IMR-90 (cell line): ENCODE measurements around the gene RAB28. TPM values are rescaled to one million over a fixed set of nuclear protein-coding genes. Genes with fewer than 3 reads are reported as not detected.

Source experiments
- ATAC-seq: fragments of 200-7000 bp; cut with Tn5 transposase; 2 replicates; pipeline ENCODE4 v1.9.1; 2020; ENCODE audit warnings: low read depth, mild to moderate bottlenecking, moderate library complexity
- BruUV-seq: library from RNA; stranded (reverse); fragments of 400-500 nt; replicated peaks from 2 replicates; lab custom pipeline; 2021; lab: Mats Ljungman, UMichigan
- CTCF ChIA-PET: fragments of 300-600 bp; formaldehyde crosslinking; extraction: SDS; loops from one replicate; lab custom pipeline; 2021; ENCODE audit warnings: antibody characterized with exemption; lab: Yijun Ruan, JAX
- POLR2A ChIA-PET: fragments of 300-600 bp; sonication (Branson Sonifier 250); formaldehyde crosslinking; loops from one replicate; lab custom pipeline; 2022; ENCODE audit warnings: antibody characterized with exemption; ENCODE audit not compliant: unreplicated experiment; lab: Charles Lee
- DNase-seq: peaks from one replicate; pipeline ENCODE4 v3.0.0; 2013
- H2AFZ ChIP-seq: replicated peaks from 2 replicates; pipeline ENCODE3; 2013; ENCODE audit warnings: low read length, mild to moderate bottlenecking; ENCODE audit not compliant: poor library complexity
- H2AK5ac ChIP-seq: 2 replicates; pipeline ENCODE4 v1.6.1; 2013; ENCODE audit warnings: low read depth, low read length, inconsistent platforms
- H2AK9ac ChIP-seq: replicated peaks from 2 replicates; pipeline ENCODE3; 2013; ENCODE audit warnings: mild to moderate bottlenecking, low read depth, low read length, moderate library complexity; ENCODE audit not compliant: poor library complexity
- H2BK120ac ChIP-seq: 2 replicates; pipeline ENCODE4 v1.6.1; 2013; ENCODE audit warnings: low read depth, low read length, inconsistent platforms
- H2BK15ac ChIP-seq: 3 replicates; pipeline ENCODE4 v1.6.1; 2013; ENCODE audit warnings: low read depth, low read length, inconsistent platforms
- H2BK20ac ChIP-seq: 2 replicates; pipeline ENCODE4 v1.6.1; 2013; ENCODE audit warnings: low read depth, mild to moderate bottlenecking, inconsistent platforms, low read length, moderate library complexity
- H2BK5ac ChIP-seq: 2 replicates; pipeline ENCODE4 v1.6.1; 2013; ENCODE audit warnings: mild to moderate bottlenecking, low read depth, low read length, inconsistent platforms; ENCODE audit not compliant: poor library complexity, severe bottlenecking
- H3K14ac ChIP-seq: replicated peaks from 2 replicates; pipeline ENCODE4 v1.6.1; 2013; ENCODE audit warnings: low read depth, low read length, inconsistent platforms
- H3K18ac ChIP-seq: 2 replicates; pipeline ENCODE4 v1.6.1; 2013; ENCODE audit warnings: low read depth, low read length, control low read depth
- H3K23ac ChIP-seq: 2 replicates; pipeline ENCODE4 v1.6.1; 2013; ENCODE audit warnings: low read depth, low read length, inconsistent platforms
- H3K27ac ChIP-seq: 2 replicates; pipeline ENCODE4 v1.5.1; 2013; ENCODE audit warnings: mild to moderate bottlenecking, control low read depth, low read length; ENCODE audit not compliant: insufficient read depth
- H3K27me3 ChIP-seq: 2 replicates; pipeline ENCODE4 v1.6.1; 2013; ENCODE audit warnings: low read length; ENCODE audit not compliant: control insufficient read depth, insufficient read depth
- H3K36me3 ChIP-seq: 2 replicates; pipeline ENCODE4 v1.6.1; 2013; ENCODE audit warnings: low read length, mixed read lengths; ENCODE audit not compliant: control insufficient read depth, insufficient read depth
- H3K4ac ChIP-seq: 2 replicates; pipeline ENCODE4 v1.6.1; 2013; ENCODE audit warnings: low read depth, low read length, inconsistent platforms
- H3K4me1 ChIP-seq: 2 replicates; pipeline ENCODE4 v1.6.1; 2013; ENCODE audit warnings: low read length, mixed read lengths; ENCODE audit not compliant: control insufficient read depth, insufficient read depth
- H3K4me2 ChIP-seq: 2 replicates; pipeline ENCODE4 v1.6.1; 2013; ENCODE audit warnings: low read depth, mild to moderate bottlenecking, control low read depth, low read length, moderate library complexity
- H3K4me3 ChIP-seq: 2 replicates; pipeline ENCODE4 v1.5.1; 2013; ENCODE audit warnings: low read depth, mild to moderate bottlenecking, control low read depth, low read length, moderate library complexity; ENCODE audit not compliant: insufficient read depth
- H3K56ac ChIP-seq: 2 replicates; pipeline ENCODE4 v1.6.1; 2013; ENCODE audit warnings: low read length, inconsistent platforms; ENCODE audit not compliant: insufficient read depth; ENCODE audit errors: extremely low read depth
- H3K79me1 ChIP-seq, 2 experiments: 2 replicates each; pipeline ENCODE4 v1.6.1; 2013; ENCODE audit warnings: low read length in 2 of 2, inconsistent platforms in 1 of 2, low read depth in 1 of 2
- H3K9ac ChIP-seq: 2 replicates; pipeline ENCODE4 v1.6.1; 2013; ENCODE audit warnings: low read depth, low read length, control low read depth
- H3K9me1 ChIP-seq: 2 replicates; pipeline ENCODE4 v1.6.1; 2013; ENCODE audit warnings: low read length, inconsistent platforms; ENCODE audit not compliant: insufficient read depth
- H3K9me3 ChIP-seq: 2 replicates; pipeline ENCODE4 v1.6.1; 2013; ENCODE audit warnings: low read length; ENCODE audit not compliant: control insufficient read depth, insufficient read depth
- H4K20me1 ChIP-seq: 2 replicates; pipeline ENCODE4 v1.6.1; 2013; ENCODE audit warnings: low read length, inconsistent platforms; ENCODE audit not compliant: insufficient read depth
- H4K5ac ChIP-seq: 2 replicates; pipeline ENCODE4 v1.6.1; 2013; ENCODE audit warnings: mild to moderate bottlenecking, low read depth, low read length, control low read depth
- H4K8ac ChIP-seq, 2 experiments: 2 replicates each; pipeline ENCODE4 v1.6.1; 2013; ENCODE audit warnings: low read depth in 2 of 2, low read length in 2 of 2, control low read depth in 1 of 2, inconsistent platforms in 1 of 2
- H4K91ac ChIP-seq: 2 replicates; pipeline ENCODE4 v1.6.1; 2013; ENCODE audit warnings: low read depth, low read length, inconsistent platforms; ENCODE audit not compliant: insufficient read depth
- BHLHE40 ChIP-seq: fragments of 150-350 bp; IDR thresholded peaks from 2 replicates; pipeline ENCODE4 v1.6.1; 2016; ENCODE audit warnings: mild to moderate bottlenecking, low read depth, low read length
- CEBPB ChIP-seq: IDR thresholded peaks from 2 replicates; pipeline ENCODE4 v1.6.1; 2012; ENCODE audit warnings: low read depth, low read length, improper control_type of control experiment
- CHD1 ChIP-seq: IDR thresholded peaks from 2 replicates; pipeline ENCODE4 v1.6.1; 2012; ENCODE audit warnings: low read depth, low read length, improper control_type of control experiment
- FOS ChIP-seq: fragments of 150-350 bp; IDR thresholded peaks from 2 replicates; pipeline ENCODE4 v1.6.1; 2016; ENCODE audit warnings: low read depth, low read length
- MAFK ChIP-seq: IDR thresholded peaks from 2 replicates; pipeline ENCODE4 v1.6.1; 2012; ENCODE audit warnings: low read depth, low read length, improper control_type of control experiment
- MAZ ChIP-seq: IDR thresholded peaks from 2 replicates; pipeline ENCODE4 v1.6.1; 2012; ENCODE audit warnings: low read depth, mild to moderate bottlenecking, low read length, improper control_type of control experiment, moderate library complexity, borderline replicate concordance
- MXI1 ChIP-seq: IDR thresholded peaks from 2 replicates; pipeline ENCODE4 v1.6.1; 2012; ENCODE audit warnings: low read depth, mild to moderate bottlenecking, low read length, moderate library complexity, borderline replicate concordance
- NFE2L2 ChIP-seq: fragments of 150-350 bp; IDR thresholded peaks from 2 replicates; pipeline ENCODE4 v1.6.1; 2016; ENCODE audit warnings: low read depth, mild to moderate bottlenecking, low read length
- POLR2A ChIP-seq: IDR thresholded peaks from 2 replicates; pipeline ENCODE4 v1.6.1; 2012; ENCODE audit warnings: mild to moderate bottlenecking, low read depth, low read length
- RAD21 ChIP-seq: IDR thresholded peaks from 2 replicates; pipeline ENCODE4 v1.6.1; 2012; ENCODE audit warnings: low read length, improper control_type of control experiment
- RCOR1 ChIP-seq: IDR thresholded peaks from 2 replicates; pipeline ENCODE4 v1.6.1; 2012; ENCODE audit warnings: mild to moderate bottlenecking, low read length, improper control_type of control experiment; ENCODE audit not compliant: insufficient replicate concordance
- RFX5 ChIP-seq: IDR thresholded peaks from 2 replicates; pipeline ENCODE4 v1.8.0; 2012; ENCODE audit warnings: low read depth, mild to moderate bottlenecking, low read length, moderate library complexity
- SMC3 ChIP-seq: fragments of 150-350 bp; IDR thresholded peaks from 2 replicates; pipeline ENCODE4 v1.6.1; 2016; ENCODE audit warnings: low read depth, mild to moderate bottlenecking, antibody characterized with exemption, low read length, moderate library complexity
- WGBS, 2 experiments: methylation state at CpG; one replicate each; pipeline versions ENCODE4 v1.1.5 to v1.1.7; 2013; ENCODE audit warnings: missing lambda C conversion rate in 2 of 2; ENCODE audit not compliant: insufficient read length in 1 of 2; ENCODE audit errors: extremely low coverage in 2 of 2; 5-methylcytosine and 5-hydroxymethylcytosine counted together
- dilution Hi-C: fragments of 300-500 bp; cut with HindIII; formaldehyde crosslinking; loops from one replicate; pipeline ENCODE4 v1.14.3; 2018; ENCODE audit warnings: low sequenced_read_pairs; ENCODE audit not compliant: unreplicated experiment
- in situ Hi-C: fragments of 300-500 bp; cut with MboI; formaldehyde crosslinking; loops from 3 replicates; pipeline ENCODE4 v1.14.3; 2019; ENCODE audit warnings: low sequenced_read_pairs, inconsistent platforms, mixed read lengths
- intact Hi-C: fragments of 100-400 bp; cut with micrococcal nuclease; formaldehyde crosslinking; loops from 2 replicates; pipeline ENCODE4 v1.10.0; 2022
- polyA plus RNA-seq, 3 experiments: library from polyadenylated mRNA; depleted of rRNA; stranded (reverse); fragments of >200 nt; gene quantifications; 2 replicates each; pipeline ENCODE4 v1.2.3, GENCODE V29; 2012; ENCODE audit warnings: low replicate concordance in 1 of 3
- total RNA-seq: library from RNA; depleted of rRNA; stranded (reverse); fragments of >200 nt; gene quantifications from 2 replicates; pipeline ENCODE4 v1.2.3, GENCODE V29; 2012
- TF ChIP-seq, protein P1 (sequence below): fragments of 150-350 bp; IDR thresholded peaks from 2 replicates; pipeline ENCODE4 v1.6.1; 2016; ENCODE audit warnings: low read depth, mild to moderate bottlenecking, low read length, moderate library complexity, borderline replicate concordance
- TF ChIP-seq, protein P2 (sequence below): conservative IDR thresholded peaks from 2 replicates; pipeline ENCODE4 v1.5.1; 2012; ENCODE audit warnings: mild to moderate bottlenecking, low read depth, low read length, improper control_type of control experiment
- TF ChIP-seq, protein P3 (sequence below): fragments of 150-350 bp; IDR thresholded peaks from 2 replicates; pipeline ENCODE4 v1.6.1; 2017; ENCODE audit warnings: mild to moderate bottlenecking, antibody characterized with exemption, low read length, low read depth

Gene RAB28
- total and polyA plus RNA-seq, 2 of the 4 experiments (the other 2 are of a cell fraction), result 7.5 to 10.8 TPM

DNA sequence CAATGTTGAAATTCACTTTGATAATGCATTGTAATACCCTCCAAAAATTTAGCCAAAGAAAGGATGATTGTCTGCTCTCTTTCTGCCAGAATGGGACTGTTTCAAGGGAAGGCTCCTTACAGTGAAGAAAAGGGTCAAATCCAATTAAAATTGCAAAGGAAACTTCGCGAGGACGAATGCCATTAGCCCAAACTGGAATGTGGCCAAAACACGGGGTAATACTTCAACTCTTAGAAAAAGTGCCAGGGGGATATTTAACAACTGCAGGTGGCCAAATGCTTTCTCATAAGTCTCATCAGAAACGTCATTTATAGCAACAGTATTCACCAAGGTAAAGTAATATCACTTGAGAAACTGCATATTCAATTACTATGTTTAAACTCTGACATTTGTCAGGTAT, 31.1 kb upstream of the RAB28 start:
- Histone ChIP-seq H3K18ac (no peak overlapping the region), H4K8ac (no peak overlapping the region), H3K4me1 (no peaks in the 10 kb centered on the region), H3K56ac (no peak overlapping the region), H4K5ac (no peak overlapping the region), H2BK5ac (no peak overlapping the region), H2AFZ (no peak overlapping the region), H2BK120ac (no peak overlapping the region), H3K4me2 (no peak overlapping the region), H2AK5ac (no peak overlapping the region), H3K9ac (no peak overlapping the region), H3K4me3 (no peak overlapping the region), H3K23ac (no peak overlapping the region), H3K9me1 (no peaks in the 10 kb centered on the region), H3K27me3 (peaks cover 2% of the 10 kb centered on the region; the same call in 1 of the 2 replicates), H2BK20ac (no peak overlapping the region), H3K9me3 (no peaks in the 10 kb centered on the region), H2AK9ac (no peak overlapping the region), H3K14ac (no peak overlapping the region), H2BK15ac (no peak overlapping the region), H4K91ac (no peak overlapping the region), H3K4ac (no peak overlapping the region), H3K27ac (no peak overlapping the region), H4K20me1 (no peaks in the 10 kb centered on the region), H3K36me3 (no peaks in the 10 kb centered on the region), H3K79me1 (no peaks in the 10 kb centered on the region)
- TF ChIP-seq RFX5 (no peak), MAFK (no peak), MXI1 (no peak), SMC3 (no peak), CHD1 (no peak), RAD21 (no peak), POLR2A (no peak), CEBPB (no peak), RCOR1 (no peak), NFE2L2 (no peak), MAZ (no peak), BHLHE40 (no peak), FOS (no peak)
- TF ChIP-seq, protein P1, sequence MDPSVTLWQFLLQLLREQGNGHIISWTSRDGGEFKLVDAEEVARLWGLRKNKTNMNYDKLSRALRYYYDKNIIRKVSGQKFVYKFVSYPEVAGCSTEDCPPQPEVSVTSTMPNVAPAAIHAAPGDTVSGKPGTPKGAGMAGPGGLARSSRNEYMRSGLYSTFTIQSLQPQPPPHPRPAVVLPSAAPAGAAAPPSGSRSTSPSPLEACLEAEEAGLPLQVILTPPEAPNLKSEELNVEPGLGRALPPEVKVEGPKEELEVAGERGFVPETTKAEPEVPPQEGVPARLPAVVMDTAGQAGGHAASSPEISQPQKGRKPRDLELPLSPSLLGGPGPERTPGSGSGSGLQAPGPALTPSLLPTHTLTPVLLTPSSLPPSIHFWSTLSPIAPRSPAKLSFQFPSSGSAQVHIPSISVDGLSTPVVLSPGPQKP, result no peak
- TF ChIP-seq, protein P2, sequence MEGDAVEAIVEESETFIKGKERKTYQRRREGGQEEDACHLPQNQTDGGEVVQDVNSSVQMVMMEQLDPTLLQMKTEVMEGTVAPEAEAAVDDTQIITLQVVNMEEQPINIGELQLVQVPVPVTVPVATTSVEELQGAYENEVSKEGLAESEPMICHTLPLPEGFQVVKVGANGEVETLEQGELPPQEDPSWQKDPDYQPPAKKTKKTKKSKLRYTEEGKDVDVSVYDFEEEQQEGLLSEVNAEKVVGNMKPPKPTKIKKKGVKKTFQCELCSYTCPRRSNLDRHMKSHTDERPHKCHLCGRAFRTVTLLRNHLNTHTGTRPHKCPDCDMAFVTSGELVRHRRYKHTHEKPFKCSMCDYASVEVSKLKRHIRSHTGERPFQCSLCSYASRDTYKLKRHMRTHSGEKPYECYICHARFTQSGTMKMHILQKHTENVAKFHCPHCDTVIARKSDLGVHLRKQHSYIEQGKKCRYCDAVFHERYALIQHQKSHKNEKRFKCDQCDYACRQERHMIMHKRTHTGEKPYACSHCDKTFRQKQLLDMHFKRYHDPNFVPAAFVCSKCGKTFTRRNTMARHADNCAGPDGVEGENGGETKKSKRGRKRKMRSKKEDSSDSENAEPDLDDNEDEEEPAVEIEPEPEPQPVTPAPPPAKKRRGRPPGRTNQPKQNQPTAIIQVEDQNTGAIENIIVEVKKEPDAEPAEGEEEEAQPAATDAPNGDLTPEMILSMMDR, result no peak
- TF ChIP-seq, protein P3, sequence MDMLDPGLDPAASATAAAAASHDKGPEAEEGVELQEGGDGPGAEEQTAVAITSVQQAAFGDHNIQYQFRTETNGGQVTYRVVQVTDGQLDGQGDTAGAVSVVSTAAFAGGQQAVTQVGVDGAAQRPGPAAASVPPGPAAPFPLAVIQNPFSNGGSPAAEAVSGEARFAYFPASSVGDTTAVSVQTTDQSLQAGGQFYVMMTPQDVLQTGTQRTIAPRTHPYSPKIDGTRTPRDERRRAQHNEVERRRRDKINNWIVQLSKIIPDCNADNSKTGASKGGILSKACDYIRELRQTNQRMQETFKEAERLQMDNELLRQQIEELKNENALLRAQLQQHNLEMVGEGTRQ, result no peak
- ChIA-PET POLR2A (no interaction called here), CTCF (no interaction called here)
- no TSS peak for BruUV-seq
- DNase-seq, result no peak
- no peak for ATAC-seq
- in situ Hi-C loops, result no loop called here
- WGBS, 2 experiments, result no CpG with 5 or more reads among the region's 5 CpGs
- intact Hi-C loops, result loop anchor here (10.0 kb wide), 1 partner anchor 920 kb away; no protein-coding TSS in a partner anchor
- dilution Hi-C loops, result no loop called here
